Astrocyte of the spinal cord (primary cell): ENCODE data around the gene DSCAM.
"Not testable (repeated sequence)": the region's sequence is repeated elsewhere in the genome, so short reads cannot be mapped to it uniquely, and the experiment has no call there.

Experiments used
- DNase-seq: peaks from one replicate; pipeline ENCODE4 v3.0.0; 2011; ENCODE audit warnings: low read depth, low spot score
- H3K4me3 ChIP-seq: 2 replicates; pipeline ENCODE4 v1.5.1; 2011; ENCODE audit warnings: low read depth, mild to moderate bottlenecking, low read length, moderate library complexity
- CTCF ChIP-seq: IDR thresholded peaks from 2 replicates; pipeline ENCODE4 v1.5.1; 2012; ENCODE audit warnings: low read depth, mild to moderate bottlenecking, low read length, inconsistent platforms
- in situ Hi-C: cut with HindIII; loops from 2 replicates; pipeline ENCODE4 v1.10.0; 2017; ENCODE audit warnings: low sequenced_read_pairs

Gene DSCAM

GRCh38 chr21:40043423-40043822 is 803.5 kb downstream of the DSCAM start:
- no peak overlapping the region for H3K4me3 ChIP-seq
- no peak for TF ChIP-seq CTCF
- in situ Hi-C loops: no loop called here
- DNase-seq: no peak

GRCh38 chr21:40041446-40041845 is 805.5 kb downstream of the DSCAM start:
- no peak overlapping the region for H3K4me3 ChIP-seq
- in situ Hi-C loops: no loop called here
- DNase-seq: no peak
- no peak for TF ChIP-seq CTCF

- DNase-seq, in situ Hi-C loops, H3K4me3 ChIP-seq: not testable (repeated sequence)
These were observed 813.7 kb downstream of the DSCAM start for GRCh38 chr21:40033156-40033782.

- in situ Hi-C loops: no loop called here
- H3K4me3 ChIP-seq: no peak overlapping the region
- DNase-seq: no peak
- TF ChIP-seq CTCF: no peak
These were observed 817.1 kb downstream of the DSCAM start for GRCh38 chr21:40029888-40030287.

- H3K4me3 ChIP-seq, DNase-seq, in situ Hi-C loops: not testable (repeated sequence)
These were observed 818.6 kb downstream of the DSCAM start for GRCh38 chr21:40028393-40028792.

GRCh38 chr21:40021558-40022351 is 825.2 kb downstream of the DSCAM start:
- H3K4me3 ChIP-seq: no peak overlapping the region
- in situ Hi-C loops: no loop called here
- no peak for TF ChIP-seq CTCF
- no peak for DNase-seq

GRCh38 chr21:40020651-40021050 is 826.3 kb downstream of the DSCAM start:
- no peak for TF ChIP-seq CTCF
- in situ Hi-C loops: no loop called here
- H3K4me3 ChIP-seq: no peak overlapping the region
- no peak for DNase-seq
